IPS-11a (cell line): ENCODE results near the gene TBC1D4.

Experiments used
- H3K4me3 ChIP-seq: one replicate; pipeline ENCODE4 v1.5.1; 2013; ENCODE audit warnings: low read depth, low read length, control low read depth

TBC1D4 gene

DNA sequence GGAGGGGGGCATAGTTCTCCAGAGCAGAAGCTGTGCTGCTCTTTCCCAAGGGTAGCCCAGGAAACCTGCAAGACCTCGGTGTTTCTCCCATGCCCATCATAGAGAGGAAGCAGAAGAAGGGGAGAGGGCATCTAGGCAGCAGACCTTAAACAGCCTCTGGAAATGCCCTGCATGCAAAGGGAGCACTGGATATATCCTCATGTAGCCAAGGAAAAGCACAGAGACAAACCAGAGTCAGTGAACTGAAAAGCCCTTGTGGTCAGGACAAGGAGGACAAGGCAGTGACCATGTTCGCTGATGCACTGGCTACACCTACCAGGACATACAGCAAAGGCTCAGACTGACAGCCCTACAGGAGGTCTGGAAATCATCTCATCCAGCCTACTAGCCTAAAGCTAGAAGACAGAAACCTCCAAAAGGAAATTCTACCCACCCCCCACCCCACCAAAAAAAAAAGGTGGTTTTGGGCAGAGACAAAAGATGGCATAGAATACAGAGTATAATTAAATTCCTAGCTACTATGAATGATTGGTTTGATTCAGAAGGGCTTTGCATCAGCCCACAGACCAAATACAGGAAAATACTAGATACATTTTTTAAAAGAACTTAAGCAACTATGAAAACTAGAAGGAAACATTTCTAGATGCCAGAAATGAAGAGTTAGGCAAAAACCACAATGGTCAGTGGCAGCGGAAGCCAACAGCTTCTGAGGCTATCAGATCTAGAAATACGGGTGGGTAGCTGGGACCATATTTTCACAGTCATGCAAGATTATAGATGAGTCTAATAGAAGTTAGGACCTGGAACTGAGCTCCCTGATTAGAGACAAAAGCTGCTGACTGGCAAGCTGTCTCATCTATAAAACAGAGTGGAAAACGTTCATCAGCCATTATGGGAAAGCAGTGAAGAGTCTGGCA is 4.4 kb upstream of the TBC1D4 start:
- no peak overlapping the region for H3K4me3 ChIP-seq

DNA sequence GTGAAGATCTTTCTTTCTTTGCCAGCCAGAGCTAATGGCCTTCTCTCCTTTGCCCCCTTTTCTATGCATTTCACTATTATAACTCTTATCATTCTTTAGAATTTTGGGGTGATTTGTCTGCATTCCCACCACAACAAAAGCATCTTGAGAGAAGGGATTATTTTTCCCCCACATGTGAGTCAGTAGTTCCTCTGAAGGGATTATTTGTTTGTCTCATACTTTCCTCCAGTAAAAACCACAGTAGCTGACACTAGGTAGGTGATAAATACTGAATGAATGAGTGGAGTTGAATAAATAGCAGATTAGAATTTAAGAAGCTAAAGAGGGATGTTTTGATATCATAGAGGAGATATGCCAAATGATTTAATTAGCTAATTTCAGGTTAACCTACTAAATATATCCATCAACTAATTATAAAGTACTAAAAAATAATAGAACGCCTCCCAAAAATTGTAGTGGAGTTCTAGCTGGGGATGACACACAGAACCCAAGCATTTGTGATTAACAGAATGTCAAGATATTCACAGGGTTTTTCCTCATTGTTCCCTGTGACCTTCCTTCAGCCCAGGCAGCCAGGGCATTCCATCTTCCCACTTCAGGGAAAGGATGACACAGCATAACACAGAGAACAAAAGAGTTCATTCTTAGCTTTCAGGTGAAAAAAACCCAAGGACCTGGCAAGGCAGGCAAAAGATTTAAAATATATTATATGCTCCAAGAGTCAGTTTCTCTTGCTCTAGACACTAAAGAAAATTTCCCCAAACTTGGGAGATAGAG is 3.5 kb upstream of the TBC1D4 start:
- no peak overlapping the region for H3K4me3 ChIP-seq

DNA sequence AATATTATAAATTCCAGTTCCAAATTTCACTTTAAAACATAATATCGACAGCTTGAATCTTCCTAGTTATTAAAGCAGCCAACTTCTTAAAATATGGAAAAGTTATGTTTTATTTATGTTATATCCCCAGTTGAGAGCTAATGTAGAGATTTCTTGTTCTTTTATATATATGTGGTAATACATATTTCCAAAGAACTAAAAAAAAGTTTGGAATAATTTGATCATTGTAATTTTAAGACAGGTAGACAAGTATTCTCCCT is 781 bp upstream of the TBC1D4 start:
- peak overlapping the region; percentile 74 for H3K4me3 ChIP-seq

DNA sequence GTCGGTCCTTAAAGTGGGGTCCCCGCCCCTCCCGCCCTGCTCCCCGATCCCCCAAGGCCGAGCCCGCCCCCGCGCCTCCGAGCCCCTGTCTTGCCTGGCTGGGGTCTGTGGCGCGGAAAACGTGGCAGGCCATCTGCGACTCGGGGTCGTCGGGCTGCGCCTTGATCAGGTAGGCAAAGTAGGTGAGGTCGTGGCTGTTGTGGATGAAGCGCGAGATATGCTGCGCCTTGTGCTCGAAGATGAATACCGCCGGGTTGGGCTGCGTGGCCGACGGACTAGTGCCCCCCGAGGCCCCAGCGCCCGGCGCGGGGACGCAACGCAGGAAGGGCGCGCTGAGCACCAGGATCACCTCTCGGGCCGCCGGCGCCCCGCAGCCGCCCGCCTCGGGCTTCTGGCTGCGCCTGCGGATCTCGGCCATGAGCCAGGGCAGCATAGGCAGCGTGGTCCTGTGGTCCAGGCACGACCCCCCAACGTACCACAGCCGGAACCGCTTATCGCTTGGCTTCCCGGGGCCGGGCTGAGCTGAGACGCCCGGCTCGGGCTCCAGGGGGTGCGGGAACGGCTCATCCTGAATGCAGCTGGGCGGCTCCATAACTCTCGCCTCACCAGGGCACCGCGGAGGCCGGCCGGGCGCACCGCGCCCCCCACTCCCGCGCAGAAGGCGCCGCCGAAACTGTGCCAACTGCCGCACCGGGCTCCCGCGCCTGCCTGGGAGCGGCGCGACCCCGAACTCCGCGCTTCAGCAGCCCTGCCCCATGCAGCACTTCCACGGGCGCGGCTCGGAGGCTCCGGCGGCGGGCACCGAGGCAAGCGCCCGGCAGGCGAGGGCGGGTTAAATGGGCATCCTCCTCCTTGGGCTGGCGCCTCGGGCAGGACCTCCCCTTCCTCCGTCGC is 546 bp downstream of the TBC1D4 start:
- peak overlapping the region; percentile 74 for H3K4me3 ChIP-seq

DNA sequence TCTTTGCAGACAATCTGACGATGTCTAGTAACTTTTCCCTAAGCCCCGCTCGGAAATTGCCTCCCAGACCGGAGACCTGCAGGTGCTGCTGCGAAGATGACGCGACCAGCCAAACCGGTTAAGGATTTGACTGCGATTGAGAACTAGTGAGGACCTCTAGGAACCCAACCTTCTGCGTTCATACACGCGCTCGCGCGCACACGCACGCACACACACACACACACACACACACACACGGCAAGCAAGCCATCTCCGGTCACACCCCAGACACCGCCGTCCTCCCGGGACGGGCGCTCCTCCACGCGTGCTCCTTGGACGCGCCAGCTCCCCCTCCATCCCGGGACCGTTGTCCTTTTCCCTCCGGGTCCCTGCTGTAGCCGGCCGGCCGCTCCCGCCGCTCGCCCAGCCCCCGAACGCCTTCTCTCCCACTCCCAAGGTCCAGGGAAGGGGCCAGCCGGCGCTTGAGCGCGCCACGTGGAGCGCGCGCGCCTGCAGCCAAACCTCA is 1.2 kb downstream of the TBC1D4 start:
- peak overlapping the region; percentile 74 for H3K4me3 ChIP-seq

DNA sequence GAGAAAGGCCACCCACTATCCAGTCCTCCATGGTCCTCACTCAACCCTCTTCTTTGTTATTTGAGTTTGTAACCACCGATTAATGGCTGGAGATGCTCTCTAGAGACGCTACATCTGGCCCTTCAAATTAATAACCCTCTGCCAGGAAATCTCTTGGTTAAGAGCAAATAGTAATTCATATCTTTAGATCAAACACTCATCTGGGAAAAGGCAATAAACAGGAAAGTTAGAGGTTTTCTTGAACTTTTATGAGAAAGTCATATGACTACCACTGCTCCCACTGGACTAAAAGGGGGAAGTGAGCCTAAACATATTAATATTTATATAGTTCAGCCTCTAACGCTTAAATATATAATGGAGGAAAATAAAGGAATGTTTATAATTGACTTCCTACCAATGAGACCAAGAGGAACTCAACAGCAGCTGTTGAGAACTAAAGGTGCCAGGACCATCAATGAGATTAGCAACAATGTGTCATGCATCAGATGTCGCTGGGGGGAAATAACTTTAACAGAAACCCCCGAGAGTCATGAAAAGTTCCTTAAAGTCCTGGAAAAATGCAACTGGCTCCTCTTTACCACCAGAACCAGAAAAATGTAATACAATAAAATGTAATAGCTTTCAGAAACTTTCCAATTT is 2.7 kb downstream of the TBC1D4 start:
- no peak overlapping the region for H3K4me3 ChIP-seq

DNA sequence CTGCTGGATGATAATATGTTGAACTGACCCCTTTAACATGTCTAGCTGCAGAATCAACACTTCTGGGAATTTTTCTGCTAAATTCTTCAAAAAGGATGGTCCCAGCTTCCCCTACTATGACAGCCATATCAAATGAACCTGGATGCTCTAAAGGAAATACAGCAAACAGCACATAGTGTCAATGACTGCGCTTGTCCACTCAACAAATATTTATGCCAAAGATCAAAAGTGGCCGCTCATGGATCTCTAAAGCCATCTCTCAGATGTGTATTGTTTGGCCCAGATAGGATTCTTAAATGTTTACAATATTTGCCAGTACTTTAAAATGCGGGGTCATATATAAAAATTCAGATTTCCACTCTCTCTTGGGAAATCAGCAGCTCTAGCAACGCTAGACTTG is 3.3 kb downstream of the TBC1D4 start:
- no peak overlapping the region for H3K4me3 ChIP-seq

DNA sequence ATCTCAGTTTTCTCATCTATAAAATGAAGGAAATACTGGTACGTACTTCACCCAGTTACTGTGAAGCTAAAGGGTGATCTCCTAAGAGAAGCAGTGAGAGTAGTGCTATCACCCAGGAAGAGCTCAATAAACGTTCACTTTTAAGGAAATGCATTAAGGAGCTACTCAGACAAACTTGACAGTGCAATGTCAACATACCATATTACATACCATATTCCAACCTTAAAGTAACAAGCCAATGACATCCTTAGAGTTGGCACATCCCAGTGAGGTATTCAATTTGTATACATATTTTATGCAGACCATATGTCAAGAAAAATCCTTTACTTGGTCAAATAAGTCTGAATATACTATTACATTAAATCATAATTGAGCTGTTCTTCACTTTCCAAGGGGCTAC is 7.0 kb downstream of the TBC1D4 start:
- H3K4me3 ChIP-seq = no peak overlapping the region

DNA sequence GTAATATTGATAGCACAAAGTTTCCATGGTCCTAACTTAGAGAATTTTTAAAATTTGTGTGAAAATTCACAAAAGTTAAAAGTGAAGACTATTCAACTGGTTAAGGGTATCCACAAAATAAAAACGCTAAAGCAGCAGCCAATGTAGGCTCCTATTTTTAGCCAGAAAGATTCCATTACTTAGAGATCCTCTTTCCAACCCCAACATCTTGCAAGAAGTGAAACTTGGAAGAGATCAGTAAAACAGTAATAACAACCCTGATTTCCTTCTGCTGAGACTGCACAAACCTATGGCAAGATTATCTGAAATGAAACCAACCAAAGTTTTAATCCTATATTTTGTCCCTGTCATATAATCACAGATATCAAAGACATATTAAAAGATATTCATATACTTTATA is 8.5 kb downstream of the TBC1D4 start:
- H3K4me3 ChIP-seq = no peak overlapping the region

DNA sequence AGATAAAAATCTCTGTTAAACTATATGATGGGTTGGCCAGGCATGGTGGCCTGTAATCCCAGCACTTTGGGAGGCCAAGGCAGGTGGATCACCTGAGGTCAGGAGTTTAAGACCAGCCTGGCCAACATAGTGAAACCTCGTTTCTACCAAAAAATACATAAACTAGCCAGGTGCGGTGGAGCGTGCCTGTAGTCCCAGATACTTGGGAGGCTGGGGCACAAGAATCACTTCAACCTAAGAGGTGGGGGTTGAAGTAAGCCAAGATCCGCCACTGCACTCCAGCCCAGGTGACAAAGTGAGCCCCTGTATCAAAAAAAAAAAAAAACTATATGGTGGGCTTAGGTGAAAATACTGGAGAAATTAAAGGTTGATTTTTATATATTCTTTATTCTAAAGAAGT is 11.3 kb downstream of the TBC1D4 start:
- H3K4me3 ChIP-seq = no peak overlapping the region

DNA sequence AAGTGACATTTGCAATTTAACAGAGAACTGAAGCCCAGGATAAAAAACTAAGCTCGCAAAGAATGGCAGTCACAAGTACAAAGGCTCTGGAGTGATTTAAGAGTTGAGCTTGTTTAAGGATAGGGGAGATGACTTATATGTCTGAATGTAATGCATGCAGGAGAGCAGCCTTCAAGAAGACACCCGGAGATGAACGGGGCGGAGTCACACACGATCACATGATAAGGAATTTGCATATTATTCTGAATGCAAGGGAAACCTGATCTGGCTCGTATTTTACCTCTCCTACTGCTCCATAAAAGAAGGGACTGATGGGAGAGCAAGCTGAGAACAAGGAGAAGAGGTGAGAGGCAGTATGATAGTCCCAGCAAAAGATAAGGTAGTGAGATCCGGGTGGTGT is 12.9 kb downstream of the TBC1D4 start:
- no peak overlapping the region for H3K4me3 ChIP-seq

DNA sequence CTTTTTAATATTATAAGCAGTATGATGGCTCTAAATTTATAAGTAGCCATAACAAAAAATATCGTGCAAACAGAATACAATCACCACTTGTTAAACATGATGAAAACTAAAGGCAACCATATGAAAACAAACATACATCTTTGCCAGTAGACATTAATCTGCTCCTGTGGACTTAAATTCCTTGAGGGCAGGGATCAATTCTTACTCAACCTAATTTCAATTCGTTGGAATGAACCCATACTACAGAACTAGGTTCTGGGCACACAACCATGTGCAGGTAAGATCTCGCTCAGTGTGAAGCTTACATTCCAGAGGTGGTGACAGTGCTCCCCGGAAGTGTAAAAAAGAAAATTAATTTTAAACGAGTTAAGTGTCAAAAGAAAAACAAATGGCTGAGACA is 13.4 kb downstream of the TBC1D4 start:
- no peak overlapping the region for H3K4me3 ChIP-seq

DNA sequence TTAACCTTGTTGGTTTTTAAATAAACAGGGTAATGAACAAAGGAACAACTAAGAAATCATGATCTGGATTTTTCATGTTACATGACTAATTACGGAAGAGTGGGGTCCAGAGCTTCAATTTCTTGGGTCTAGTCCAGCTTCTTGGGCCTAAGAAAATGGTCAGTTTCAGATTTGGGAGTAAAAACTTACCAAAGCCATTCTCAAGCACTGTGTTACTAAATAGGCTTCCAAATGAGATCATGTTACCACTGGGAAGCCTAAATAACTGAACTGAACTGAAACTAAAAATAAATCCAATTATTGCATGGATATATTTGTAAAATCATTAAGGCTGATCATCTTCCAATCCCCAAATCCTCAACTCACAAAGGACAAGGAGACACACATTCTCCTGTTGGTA is 13.9 kb downstream of the TBC1D4 start:
- H3K4me3 ChIP-seq = no peak overlapping the region

DNA sequence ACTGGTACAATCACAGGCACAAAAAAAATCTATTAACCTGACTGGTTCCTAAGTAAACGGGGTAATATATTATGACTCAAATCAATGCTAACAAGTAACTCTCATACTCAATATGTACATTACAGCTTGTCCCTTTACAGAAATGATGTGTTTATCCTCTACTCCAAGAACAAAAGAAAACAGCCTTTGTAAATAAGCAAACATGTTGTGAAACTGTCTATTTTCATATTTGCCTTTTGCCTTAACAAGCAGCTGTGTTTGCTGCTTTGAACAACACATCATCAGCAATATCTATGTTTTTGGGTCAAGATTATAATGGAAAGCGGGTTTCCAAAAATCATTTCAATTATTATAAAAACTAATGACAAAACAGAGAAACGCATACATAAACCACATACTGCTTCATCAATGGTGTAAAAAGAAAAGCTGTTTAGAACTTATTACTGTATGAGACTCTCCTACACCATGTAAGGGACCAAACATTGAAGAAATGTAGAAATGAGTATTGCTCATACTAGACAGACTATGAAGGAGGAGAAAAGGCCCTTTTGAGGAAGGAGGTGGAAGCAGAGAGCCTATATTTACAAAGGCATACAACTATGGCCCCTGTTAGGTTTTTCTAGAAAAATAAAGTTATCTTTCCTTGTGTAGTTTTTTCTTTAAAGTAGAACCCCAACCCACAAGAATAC is 14.8 kb downstream of the TBC1D4 start:
- no peak overlapping the region for H3K4me3 ChIP-seq

DNA sequence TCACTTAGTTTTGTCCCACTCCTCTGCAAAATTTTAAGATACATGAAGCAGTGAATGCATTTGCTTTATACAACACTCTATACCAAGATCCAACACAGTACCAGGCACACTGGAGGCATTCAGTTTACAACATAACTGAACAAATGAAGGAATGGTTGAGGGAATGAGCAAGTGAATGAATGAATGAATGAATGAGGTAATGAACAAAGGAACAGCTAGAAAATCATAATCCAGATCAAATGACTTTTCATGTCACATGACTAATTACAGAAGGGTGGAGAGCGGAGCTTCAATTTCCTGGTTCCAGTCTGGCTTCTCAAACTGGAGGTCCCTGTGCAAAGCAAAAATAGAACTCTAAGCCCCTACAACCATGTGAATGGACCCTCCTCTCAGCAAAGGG is 16.7 kb downstream of the TBC1D4 start:
- no peak overlapping the region for H3K4me3 ChIP-seq

DNA sequence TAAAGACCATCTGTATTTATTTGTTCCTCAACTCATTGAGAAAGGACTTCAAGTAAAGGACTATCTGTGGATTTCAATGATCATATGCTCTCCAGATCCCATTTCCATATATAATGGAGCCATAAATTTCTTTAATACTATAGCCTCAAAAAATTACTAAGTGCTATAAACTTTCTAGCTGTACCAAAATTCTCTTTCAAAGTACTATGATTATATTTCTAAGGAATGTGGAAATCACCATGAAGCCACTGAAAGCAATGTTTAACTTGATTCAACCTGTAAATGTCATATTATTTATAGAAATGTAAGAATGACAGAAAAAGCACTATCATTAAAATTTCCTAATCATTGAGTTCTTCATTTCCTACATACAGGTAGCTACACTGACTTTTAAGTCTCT is 20.7 kb downstream of the TBC1D4 start:
- no peak overlapping the region for H3K4me3 ChIP-seq

DNA sequence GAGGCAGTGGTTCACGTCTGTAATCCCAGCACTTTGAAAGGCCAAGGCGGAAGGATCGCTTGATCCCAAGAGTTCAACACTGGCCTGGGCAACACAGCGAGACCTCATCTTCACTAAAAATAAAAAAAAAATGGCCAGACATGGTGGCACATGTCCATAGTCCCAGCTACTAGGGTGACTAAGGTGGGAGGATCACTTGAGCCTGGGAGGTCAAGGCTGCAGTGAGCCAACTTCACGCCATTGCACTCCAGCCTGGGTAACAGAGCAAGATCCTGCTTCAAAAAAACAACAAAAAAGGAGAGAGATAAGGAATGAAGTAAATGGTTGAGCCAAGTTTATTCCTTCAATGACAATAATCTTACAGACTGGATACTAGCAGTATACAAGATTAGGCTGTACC is 21.3 kb downstream of the TBC1D4 start:
- H3K4me3 ChIP-seq = no peak overlapping the region

DNA sequence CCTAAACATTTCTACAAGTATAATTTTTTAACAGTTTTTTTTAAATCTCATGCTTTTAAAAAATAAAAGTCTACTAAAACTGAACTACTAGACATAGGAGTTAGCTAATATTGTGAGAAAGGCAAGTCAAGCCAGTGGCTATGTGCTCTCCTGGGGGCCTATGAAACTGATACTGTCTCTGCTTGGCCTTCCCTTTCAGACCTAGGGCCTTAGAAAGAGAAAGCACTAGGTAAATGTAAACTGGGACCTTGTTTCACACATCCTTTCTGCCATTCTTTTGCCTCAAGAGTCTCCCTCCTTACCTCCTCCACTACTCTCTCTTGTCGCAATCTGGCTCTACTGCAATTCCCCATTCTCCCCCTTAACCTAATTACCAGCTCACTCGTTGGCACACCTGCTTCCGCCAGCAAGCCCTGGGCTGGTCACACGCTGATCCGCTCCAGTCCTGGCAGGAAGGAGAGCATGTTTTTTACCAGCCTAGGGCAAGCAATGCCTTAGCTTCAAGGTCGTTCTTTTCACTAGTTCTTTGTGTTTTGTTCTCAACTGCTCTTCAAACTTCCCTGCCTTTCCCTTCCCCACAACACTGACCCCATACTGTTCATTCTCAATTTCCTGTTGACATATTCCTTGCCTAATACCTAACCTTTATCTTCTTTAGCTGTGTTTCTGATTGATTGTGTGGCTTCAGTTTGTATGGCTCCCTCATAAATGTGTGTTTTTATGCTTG is 23.1 kb downstream of the TBC1D4 start:
- no peak overlapping the region for H3K4me3 ChIP-seq

DNA sequence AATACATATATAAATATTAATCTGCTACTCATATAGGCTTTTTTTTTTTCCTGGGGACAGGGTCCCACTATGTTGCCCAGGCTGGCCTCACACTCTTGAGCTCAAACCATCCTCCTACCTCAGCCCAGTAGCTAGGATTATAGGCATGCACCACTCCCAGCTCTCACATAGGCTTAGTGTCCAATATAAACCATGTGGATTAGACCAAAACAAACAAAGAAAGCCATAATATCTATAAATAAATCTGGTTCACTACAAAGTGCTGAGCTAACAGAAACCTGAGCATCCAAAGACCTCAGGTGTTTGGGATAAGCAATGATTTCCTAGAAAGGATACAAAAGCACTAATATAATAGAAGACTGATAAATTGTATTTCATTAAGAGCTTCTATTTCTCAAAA is 26.0 kb downstream of the TBC1D4 start:
- no peak overlapping the region for H3K4me3 ChIP-seq

DNA sequence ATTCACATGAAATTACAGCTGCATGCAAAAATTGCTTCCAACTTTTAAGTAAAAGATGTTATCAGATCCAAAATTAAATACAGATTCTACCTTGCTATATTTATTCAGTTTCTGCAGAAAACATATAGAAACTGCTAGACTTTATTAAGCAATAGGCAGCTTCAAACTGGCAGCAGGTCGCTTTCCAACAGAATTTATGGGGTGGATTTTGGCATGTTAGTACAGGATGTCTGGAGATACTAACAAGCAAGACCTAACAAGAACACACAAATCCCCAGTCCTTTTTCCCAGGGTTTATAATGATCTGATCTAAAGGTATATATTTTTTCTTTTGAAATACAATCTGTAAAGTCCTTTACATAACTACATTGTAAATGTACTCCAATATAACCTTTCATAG is 27.5 kb downstream of the TBC1D4 start:
- H3K4me3 ChIP-seq = no peak overlapping the region
